Measurements from ENCODE around the gene FNDC3B.

DNA sequence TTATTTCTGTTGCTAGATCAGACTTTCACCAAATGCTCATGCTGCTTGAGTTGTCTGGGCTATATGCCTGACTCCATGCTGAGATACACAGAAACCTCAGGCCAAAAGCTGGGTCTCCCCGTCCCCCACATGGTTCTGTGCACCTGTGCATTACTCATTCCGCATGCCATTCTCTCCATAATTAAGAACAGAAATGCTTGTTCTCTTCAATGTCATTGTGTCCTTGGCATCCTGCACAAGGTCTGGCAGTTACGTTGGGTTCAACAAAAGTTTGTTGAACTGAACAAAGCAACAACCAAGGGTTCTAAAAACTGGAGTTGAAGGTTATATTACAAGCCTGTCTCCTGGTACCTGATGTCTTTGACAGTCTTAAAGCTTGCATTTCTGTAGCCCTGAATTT is 177.5 kb downstream of the FNDC3B start:
- no peak for TF ChIP-seq YY1 (IDR thresholded peaks at IDR 0.05; ENCODE audit: low read depth)
- no peak for TF ChIP-seq TAF1 (IDR thresholded peaks at IDR 0.05; ENCODE audit: low read depth)
- TF ChIP-seq, protein P1, sequence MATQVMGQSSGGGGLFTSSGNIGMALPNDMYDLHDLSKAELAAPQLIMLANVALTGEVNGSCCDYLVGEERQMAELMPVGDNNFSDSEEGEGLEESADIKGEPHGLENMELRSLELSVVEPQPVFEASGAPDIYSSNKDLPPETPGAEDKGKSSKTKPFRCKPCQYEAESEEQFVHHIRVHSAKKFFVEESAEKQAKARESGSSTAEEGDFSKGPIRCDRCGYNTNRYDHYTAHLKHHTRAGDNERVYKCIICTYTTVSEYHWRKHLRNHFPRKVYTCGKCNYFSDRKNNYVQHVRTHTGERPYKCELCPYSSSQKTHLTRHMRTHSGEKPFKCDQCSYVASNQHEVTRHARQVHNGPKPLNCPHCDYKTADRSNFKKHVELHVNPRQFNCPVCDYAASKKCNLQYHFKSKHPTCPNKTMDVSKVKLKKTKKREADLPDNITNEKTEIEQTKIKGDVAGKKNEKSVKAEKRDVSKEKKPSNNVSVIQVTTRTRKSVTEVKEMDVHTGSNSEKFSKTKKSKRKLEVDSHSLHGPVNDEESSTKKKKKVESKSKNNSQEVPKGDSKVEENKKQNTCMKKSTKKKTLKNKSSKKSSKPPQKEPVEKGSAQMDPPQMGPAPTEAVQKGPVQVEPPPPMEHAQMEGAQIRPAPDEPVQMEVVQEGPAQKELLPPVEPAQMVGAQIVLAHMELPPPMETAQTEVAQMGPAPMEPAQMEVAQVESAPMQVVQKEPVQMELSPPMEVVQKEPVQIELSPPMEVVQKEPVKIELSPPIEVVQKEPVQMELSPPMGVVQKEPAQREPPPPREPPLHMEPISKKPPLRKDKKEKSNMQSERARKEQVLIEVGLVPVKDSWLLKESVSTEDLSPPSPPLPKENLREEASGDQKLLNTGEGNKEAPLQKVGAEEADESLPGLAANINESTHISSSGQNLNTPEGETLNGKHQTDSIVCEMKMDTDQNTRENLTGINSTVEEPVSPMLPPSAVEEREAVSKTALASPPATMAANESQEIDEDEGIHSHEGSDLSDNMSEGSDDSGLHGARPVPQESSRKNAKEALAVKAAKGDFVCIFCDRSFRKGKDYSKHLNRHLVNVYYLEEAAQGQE (IDR thresholded peaks at IDR 0.05; ENCODE audit: low read depth), result no peak
- no peak for TF ChIP-seq FOXM1 (IDR thresholded peaks at IDR 0.05; ENCODE audit: borderline replicate concordance, low read depth)
- TF ChIP-seq RAD21 (IDR thresholded peaks at IDR 0.05; ENCODE audit: low read depth), result no peak

Data from Ishikawa (cell line).